GM20000 (cell line): ENCODE measurements around the gene NAV2.

Experiments used
- DNase-seq: peaks from one replicate; pipeline ENCODE4 v3.0.0; 2012; ENCODE audit warnings: low spot score
- TF ChIP-seq, protein P1 (sequence below): IDR thresholded peaks from 2 replicates; pipeline ENCODE4 v1.5.1; 2012; ENCODE audit warnings: mild to moderate bottlenecking, control low read depth; ENCODE audit errors: extremely low read depth, missing control alignments

Gene NAV2

DNA sequence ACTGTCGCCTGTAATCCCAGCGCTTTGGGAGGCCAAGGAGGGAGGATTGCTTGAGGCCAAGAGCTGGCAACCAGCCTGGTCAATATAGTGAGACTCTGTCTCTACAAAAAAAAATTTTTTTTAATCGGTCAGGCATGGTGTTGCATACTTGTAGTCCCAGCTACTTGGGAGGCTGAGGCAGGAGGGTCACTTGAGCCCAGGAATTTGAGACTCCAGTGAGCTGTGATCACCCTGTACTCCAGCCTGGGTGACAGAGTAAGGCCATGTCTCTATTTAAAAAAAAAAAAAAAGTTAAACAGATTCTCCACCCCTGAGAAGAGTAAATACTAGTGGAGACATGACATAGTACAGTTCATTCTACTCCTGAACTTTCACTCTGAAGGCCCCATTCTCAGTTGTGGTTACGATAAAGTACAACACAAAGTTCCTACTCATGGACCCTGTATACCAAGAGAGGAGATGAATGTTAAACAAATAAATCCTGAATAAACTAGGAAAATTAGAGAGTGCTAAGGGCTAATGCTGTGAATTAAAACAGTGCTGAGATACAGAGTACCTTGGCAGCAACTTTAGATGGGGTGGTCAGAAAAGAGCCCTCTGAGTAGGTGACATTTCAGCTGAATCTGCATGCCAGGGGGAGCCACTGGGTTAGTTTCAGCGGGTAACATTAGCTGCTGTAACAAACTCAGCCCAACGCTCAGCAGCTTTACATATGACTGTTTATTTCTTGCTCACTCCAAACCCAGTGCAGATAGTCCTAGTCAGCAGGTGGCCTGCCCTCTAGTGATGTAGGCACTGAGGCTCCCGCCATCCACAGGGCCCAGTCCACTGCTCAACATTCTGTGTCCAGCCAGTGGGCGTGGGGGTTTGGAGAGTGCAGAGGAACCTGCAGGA lies 372.5 kb downstream of the NAV2 start:
- DNase-seq, result no peak
- TF ChIP-seq, protein P1, sequence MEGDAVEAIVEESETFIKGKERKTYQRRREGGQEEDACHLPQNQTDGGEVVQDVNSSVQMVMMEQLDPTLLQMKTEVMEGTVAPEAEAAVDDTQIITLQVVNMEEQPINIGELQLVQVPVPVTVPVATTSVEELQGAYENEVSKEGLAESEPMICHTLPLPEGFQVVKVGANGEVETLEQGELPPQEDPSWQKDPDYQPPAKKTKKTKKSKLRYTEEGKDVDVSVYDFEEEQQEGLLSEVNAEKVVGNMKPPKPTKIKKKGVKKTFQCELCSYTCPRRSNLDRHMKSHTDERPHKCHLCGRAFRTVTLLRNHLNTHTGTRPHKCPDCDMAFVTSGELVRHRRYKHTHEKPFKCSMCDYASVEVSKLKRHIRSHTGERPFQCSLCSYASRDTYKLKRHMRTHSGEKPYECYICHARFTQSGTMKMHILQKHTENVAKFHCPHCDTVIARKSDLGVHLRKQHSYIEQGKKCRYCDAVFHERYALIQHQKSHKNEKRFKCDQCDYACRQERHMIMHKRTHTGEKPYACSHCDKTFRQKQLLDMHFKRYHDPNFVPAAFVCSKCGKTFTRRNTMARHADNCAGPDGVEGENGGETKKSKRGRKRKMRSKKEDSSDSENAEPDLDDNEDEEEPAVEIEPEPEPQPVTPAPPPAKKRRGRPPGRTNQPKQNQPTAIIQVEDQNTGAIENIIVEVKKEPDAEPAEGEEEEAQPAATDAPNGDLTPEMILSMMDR, result no peak

DNA sequence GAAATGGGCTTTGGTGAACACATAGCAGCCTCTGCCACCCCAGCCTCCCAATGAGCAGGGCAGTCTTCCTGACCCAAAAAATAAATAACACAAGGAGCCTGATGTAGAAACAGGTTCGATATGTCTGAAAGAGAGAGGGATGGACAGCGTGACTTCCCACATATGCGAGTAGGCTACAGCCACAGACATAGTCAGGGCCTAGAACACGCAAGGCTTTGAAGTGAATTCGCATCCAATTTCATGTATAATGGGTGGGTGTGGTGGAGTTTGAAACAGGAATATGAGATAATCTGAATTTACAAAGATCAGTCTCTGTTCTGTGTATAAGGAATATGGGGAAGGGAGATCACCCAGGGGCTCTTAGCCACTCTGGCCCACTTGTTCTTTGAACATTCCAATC lies 373.3 kb downstream of the NAV2 start:
- TF ChIP-seq, protein P1, result no peak

DNA sequence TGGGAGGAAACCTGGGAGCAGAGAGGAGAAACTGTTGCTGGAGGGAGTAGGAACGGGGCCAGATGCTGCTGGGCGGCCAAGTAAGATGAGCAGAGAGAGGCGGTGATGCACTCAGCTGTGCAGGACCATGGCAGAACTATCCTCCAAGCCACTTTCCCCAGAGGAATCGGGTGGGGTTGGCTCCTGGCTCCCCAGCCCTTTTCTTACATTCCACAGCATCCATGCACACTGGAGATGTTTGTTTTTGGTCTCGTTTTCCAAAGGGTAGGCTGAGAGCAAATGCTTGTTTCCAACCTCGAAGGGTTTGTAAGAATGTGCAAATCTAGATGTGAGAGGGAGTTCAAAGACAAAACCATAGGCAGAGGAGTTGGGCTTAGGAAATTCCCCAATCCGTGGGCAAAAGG lies 374.5 kb downstream of the NAV2 start:
- TF ChIP-seq, protein P1, result no peak
- no peak for DNase-seq

More for the DNA sequence above, 373.3 kb downstream of the NAV2 start:
- no peak for DNase-seq

DNA sequence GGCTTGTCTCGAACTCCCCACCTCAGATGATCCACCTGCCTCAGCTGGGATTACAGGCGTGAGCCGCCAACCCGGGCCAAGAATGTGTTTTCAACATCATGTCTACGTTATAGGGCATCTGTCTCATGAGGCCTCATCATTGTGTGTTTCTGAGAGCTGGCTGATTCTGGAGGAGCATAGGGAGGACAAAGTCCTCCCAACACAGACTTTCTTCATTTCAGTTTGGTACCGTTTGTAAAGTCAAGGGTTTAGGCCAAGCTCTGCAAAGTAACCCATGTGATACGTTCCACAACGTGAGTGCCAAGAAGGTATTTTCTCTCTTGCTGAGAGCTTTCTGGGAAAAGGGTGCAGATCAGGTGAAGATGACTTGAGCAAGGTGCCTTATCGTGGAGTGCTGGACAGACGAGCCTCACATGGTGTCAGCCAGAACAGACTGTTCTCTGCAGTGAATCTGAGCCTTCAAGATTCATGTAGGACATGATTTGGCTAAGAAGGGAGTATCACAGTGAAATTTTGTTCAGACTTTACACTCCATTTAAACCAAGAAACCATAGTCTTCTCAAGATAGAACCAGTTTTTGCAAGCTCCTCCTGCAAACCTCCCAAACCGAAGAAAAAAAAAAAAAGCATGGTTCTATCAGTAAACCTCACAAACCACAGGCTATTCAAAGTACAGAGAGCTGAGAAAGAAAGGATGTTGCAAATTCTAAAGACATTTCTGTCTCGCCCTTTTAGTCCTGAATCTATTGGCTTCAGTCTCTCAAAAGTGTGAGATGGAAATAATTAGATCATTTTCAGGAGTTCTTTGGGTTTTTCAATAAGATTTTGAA lies 376.0 kb downstream of the NAV2 start:
- DNase-seq, result no peak
- TF ChIP-seq, protein P1, result no peak

DNA sequence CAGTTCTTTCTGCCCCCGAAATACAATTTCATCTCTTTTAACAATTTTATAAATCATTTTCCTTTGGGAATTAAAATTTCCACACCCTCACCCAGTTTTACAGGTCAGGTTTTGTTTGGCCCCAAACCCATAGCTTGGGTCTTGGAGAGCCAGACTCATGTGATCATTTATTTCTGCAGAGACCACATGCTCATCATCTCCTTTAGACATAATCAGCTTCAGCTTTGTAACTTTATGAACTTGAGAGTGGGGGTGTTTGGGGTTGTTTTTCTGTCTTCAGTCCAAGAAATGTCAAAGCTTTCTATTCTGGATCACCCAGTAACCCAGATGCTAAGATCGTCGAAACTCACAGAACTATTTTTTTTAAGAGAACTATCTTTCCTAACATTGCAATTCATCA lies 376.7 kb downstream of the NAV2 start:
- DNase-seq, result no peak

DNA sequence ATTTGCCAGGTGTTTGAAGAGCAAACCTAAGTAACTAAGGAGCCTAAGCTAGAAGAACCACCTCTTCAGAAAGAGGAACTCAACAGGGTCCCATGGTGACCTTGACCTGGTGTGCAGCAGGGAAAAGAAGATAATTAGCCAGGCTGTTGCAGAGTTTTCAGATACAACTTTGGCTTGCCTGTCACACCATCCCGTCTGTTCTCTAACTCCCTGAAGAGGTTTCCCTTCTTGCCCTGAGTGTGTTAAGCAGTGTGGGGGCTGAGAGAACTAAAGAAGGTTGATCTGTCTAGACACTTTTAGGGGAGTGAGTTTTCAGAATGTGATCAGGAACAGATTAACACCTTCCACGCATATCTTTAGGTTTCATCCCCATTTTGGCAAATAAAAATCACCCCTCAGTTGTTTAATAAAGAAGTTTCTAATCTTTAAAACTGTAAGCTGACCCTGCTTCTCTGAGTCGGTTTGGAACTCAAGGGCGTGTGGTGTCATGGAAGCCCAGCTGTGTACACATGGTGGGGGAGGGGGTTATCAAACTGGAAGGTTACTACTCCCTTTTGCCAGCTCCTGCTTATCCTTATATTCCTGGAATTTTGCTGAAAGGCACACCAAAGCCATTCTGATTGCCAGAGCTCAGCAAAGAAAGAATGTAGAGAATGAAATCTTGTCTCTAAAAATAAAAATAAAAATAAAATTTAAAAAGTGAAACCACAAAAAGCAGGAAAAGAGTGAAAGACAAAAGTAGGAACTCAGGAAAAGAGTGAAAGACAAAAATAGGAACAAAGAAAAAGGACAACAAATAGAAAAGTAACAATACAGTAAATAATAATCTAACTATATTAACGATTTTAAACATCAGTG lies 377.4 kb downstream of the NAV2 start:
- no peak for DNase-seq
- TF ChIP-seq, protein P1, result no peak

More for the DNA sequence above, 376.7 kb downstream of the NAV2 start:
- TF ChIP-seq, protein P1, result no peak
